Chondrocyte (in vitro differentiated cells): Measurements from ENCODE around the gene SLITRK1. TPM values are rescaled to one million over a fixed set of nuclear protein-coding genes. Genes with fewer than 3 reads are reported as not detected.

Source experiments
- DNase-seq: peaks from one replicate; pipeline ENCODE4 v3.0.0; 2021; ENCODE audit warnings: mixed read lengths, low spot score
- H3K27ac Mint-ChIP-seq: one replicate; pipeline ENCODE4 v1.8.0; 2021; ENCODE audit warnings: mild to moderate bottlenecking, moderate library complexity, mixed read lengths; ENCODE audit not compliant: unreplicated experiment
- H3K27me3 Mint-ChIP-seq: 2 replicates; pipeline ENCODE4 v1.8.0; 2021; ENCODE audit warnings: low read depth, mixed read lengths
- H3K36me3 Mint-ChIP-seq: 2 replicates; pipeline ENCODE4 v1.8.0; 2021; ENCODE audit warnings: low read depth, mixed read lengths
- H3K4me1 Mint-ChIP-seq: 2 replicates; pipeline ENCODE4 v1.8.0; 2021; ENCODE audit warnings: low read depth, mild to moderate bottlenecking, mixed read lengths
- H3K4me3 Mint-ChIP-seq: one replicate; pipeline ENCODE4 v1.8.0; 2021; ENCODE audit warnings: mild to moderate bottlenecking, moderate library complexity, mixed read lengths; ENCODE audit not compliant: unreplicated experiment
- H3K9me3 Mint-ChIP-seq: 2 replicates; pipeline ENCODE4 v1.8.0; 2021; ENCODE audit warnings: low read depth, mixed read lengths
- total RNA-seq: library from RNA; stranded (reverse); gene quantifications from 3 replicates; pipeline ENCODE4 v1.2.1, GENCODE V29; 2021
- TF ChIP-seq, protein P1 (sequence below): fragments of 200-600 bp; sonication (generic); IDR thresholded peaks from 2 replicates; pipeline ENCODE4 v1.5.0; 2021; ENCODE audit warnings: antibody characterized with exemption, mild to moderate bottlenecking, moderate library complexity

SLITRK1 gene
- total RNA-seq, 1 donor from 2014 or later: 0.05 TPM

DNA sequence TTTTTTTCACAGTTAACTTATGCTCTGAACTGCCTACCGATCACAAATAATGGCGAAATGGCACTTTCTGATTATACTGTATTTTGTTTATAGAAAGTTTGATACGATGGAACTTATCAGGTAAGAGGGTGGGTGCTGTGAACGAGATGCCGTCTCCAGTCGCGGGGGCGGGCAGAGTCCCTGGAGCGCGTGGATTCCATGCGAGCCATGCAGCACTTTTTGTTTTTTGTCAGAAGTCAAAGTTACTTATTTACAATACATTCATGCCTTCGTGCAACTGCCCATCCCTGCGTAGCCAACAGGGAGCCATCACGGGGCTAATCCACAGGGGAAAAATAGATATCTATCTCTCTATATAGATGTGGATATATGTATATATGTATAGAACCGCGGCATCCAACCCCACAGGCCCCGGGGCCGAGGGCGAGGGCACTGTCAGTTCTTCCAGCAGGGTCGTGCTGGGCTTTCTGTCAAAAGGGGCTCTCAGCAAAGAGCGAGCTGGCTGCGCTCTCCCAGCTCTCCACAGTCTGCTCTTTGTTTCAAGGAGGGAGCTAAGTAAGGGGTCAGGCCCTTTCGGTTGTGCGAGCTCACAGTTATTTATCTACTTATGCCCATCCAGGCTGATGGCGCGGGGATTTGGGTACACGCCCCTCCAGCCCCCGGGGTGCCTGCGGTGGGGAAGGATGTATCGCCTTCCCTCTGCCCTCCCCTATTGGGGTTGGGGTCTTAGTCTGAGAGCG is 3.4 kb downstream of the SLITRK1 start:
- H3K4me3 Mint-ChIP-seq: peak overlapping the region; percentile 49
- peaks cover 52% of the 10 kb centered on the region for H3K27me3 Mint-ChIP-seq
- H3K9me3 Mint-ChIP-seq: no peaks in the 10 kb centered on the region
- H3K4me1 Mint-ChIP-seq: peaks cover 29% of the 10 kb centered on the region
- DNase-seq: peak; percentile 72
- no peaks in the 10 kb centered on the region for H3K36me3 Mint-ChIP-seq
- TF ChIP-seq, protein P1, sequence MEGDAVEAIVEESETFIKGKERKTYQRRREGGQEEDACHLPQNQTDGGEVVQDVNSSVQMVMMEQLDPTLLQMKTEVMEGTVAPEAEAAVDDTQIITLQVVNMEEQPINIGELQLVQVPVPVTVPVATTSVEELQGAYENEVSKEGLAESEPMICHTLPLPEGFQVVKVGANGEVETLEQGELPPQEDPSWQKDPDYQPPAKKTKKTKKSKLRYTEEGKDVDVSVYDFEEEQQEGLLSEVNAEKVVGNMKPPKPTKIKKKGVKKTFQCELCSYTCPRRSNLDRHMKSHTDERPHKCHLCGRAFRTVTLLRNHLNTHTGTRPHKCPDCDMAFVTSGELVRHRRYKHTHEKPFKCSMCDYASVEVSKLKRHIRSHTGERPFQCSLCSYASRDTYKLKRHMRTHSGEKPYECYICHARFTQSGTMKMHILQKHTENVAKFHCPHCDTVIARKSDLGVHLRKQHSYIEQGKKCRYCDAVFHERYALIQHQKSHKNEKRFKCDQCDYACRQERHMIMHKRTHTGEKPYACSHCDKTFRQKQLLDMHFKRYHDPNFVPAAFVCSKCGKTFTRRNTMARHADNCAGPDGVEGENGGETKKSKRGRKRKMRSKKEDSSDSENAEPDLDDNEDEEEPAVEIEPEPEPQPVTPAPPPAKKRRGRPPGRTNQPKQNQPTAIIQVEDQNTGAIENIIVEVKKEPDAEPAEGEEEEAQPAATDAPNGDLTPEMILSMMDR: no peak
- no peak overlapping the region for H3K27ac Mint-ChIP-seq

DNA sequence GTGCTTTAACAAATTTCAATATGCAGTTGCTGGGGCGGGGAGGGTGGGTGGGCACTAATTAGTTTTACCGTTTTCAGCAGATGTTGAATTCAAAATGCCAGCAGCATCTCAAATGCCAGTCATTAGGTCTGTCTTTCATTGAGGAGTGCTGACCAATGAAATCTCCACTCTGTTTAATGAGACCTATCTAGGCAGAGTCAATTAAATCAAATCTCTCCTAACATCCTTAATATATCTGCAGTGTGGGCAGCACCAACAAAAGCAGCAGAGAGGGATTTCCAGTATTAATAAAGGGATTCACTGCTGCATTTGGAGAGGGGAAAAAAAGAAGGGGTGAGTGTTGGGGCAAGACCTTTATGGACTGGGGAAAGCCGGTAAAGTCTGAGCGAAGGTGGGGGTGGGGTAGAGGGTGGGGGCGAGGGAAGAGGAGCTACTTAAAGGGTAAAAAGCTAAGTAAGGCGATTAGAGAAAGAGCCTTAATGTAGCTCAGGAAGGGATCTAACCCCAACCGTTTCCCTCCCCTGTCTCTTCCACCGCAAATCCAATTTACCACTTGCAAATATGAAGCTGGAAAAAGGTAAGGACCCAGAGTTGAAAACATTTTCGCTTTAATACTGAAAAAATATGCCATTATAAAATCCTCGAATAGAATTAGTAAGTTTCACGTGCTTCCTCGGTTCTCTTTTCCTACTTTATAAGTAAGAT is 4.5 kb downstream of the SLITRK1 start:
- no peaks in the 10 kb centered on the region for H3K9me3 Mint-ChIP-seq
- peaks cover 43% of the 10 kb centered on the region for H3K27me3 Mint-ChIP-seq
- TF ChIP-seq, protein P1: no peak
- no peak for DNase-seq
- no peaks in the 10 kb centered on the region for H3K36me3 Mint-ChIP-seq
- peaks cover 26% of the 10 kb centered on the region for H3K4me1 Mint-ChIP-seq
- no peak overlapping the region for H3K27ac Mint-ChIP-seq
- H3K4me3 Mint-ChIP-seq: no peak overlapping the region

- H3K27ac Mint-ChIP-seq: no peak overlapping the region
- H3K27me3 Mint-ChIP-seq: peaks cover 32% of the 10 kb centered on the region
- TF ChIP-seq, protein P1: no peak
Observed at GRCh38 chr13:83876546-83876945, 5.7 kb downstream of the SLITRK1 start.

GRCh38 chr13:83867708-83868107 is 14.6 kb downstream of the SLITRK1 start:
- no peak for DNase-seq
- no peak overlapping the region for H3K27ac Mint-ChIP-seq
- H3K4me3 Mint-ChIP-seq: no peak overlapping the region
- H3K27me3 Mint-ChIP-seq: peaks cover 3% of the 10 kb centered on the region
- H3K4me1 Mint-ChIP-seq: no peaks in the 10 kb centered on the region
- H3K9me3 Mint-ChIP-seq: no peaks in the 10 kb centered on the region
- H3K36me3 Mint-ChIP-seq: no peaks in the 10 kb centered on the region
- TF ChIP-seq, protein P1: no peak

More at GRCh38 chr13:83876546-83876945, 5.7 kb downstream of the SLITRK1 start:
- Mint-ChIP-seq H3K9me3 (no peaks in the 10 kb centered on the region), H3K4me1 (peaks cover 14% of the 10 kb centered on the region), H3K36me3 (no peaks in the 10 kb centered on the region), H3K4me3 (no peak overlapping the region)
- no peak for DNase-seq
